Hematopoietic multipotent progenitor cell treated with erythropoietin and hydrocortisone succinate and interleukin-3 and kit ligand, for 17 days (in vitro differentiated cells): ENCODE measurements around the gene GABRB2.

Source experiments
- DNase-seq: peaks from one replicate; pipeline ENCODE4 v3.0.0-alpha.2; 2015; ENCODE audit warnings: low spot score

GABRB2 gene

GRCh38 chr5:161387121-161387520 lies 159.4 kb downstream of the GABRB2 start:
- DNase-seq, result no peak

GRCh38 chr5:161385027-161385426 lies 161.5 kb downstream of the GABRB2 start:
- DNase-seq, result no peak

- no peak for DNase-seq
Observed at GRCh38 chr5:161382685-161383084, 163.8 kb downstream of the GABRB2 start.

GRCh38 chr5:161380486-161380885 lies 166.0 kb downstream of the GABRB2 start:
- no peak for DNase-seq

GRCh38 chr5:161378701-161379100 lies 167.8 kb downstream of the GABRB2 start:
- no peak for DNase-seq

- DNase-seq, result no peak
Observed at GRCh38 chr5:161376034-161376433, 170.5 kb downstream of the GABRB2 start.

GRCh38 chr5:161373345-161373707 lies 173.2 kb downstream of the GABRB2 start:
- no peak for DNase-seq

GRCh38 chr5:161372682-161373344 lies 173.7 kb downstream of the GABRB2 start:
- DNase-seq, result no peak

- DNase-seq, result no peak
Observed at GRCh38 chr5:161369022-161369421, 177.5 kb downstream of the GABRB2 start.

GRCh38 chr5:161358446-161358845 lies 188.1 kb downstream of the GABRB2 start:
- no peak for DNase-seq

- no peak for DNase-seq
Observed at GRCh38 chr5:161344234-161344633, 202.3 kb downstream of the GABRB2 start.

- DNase-seq, result no peak
Observed at GRCh38 chr5:161342886-161343285, 203.6 kb downstream of the GABRB2 start.

- no peak for DNase-seq
Observed at GRCh38 chr5:161340012-161340411, 206.5 kb downstream of the GABRB2 start.

- no peak for DNase-seq
Observed at GRCh38 chr5:161333194-161333880, 213.2 kb downstream of the GABRB2 start.

- DNase-seq, result no peak
Observed at GRCh38 chr5:161332343-161332742, 214.2 kb downstream of the GABRB2 start.

GRCh38 chr5:161314033-161314432 lies 232.5 kb downstream of the GABRB2 start:
- no peak for DNase-seq

- no peak for DNase-seq
Observed at GRCh38 chr5:161312882-161313281, 233.6 kb downstream of the GABRB2 start.

- no peak for DNase-seq
Observed at GRCh38 chr5:161311965-161312364, 234.6 kb downstream of the GABRB2 start.

GRCh38 chr5:161311146-161311708 lies 235.3 kb downstream of the GABRB2 start:
- DNase-seq, result no peak

- no peak for DNase-seq
Observed at GRCh38 chr5:161306351-161306995, 240.1 kb downstream of the GABRB2 start.

GRCh38 chr5:161305601-161306000 lies 240.9 kb downstream of the GABRB2 start:
- no peak for DNase-seq

- no peak for DNase-seq
Observed at GRCh38 chr5:161302559-161302958, 244.0 kb downstream of the GABRB2 start.

GRCh38 chr5:161301586-161301985 lies 244.9 kb downstream of the GABRB2 start:
- no peak for DNase-seq
